Activated naive CD4-positive, alpha-beta T cell treated with anti-CD3 and anti-CD28 coated beads, Interleukin-2, amount 10 ng/mL, durations not matched to agents 7 days and 5 days (primary cell): Measurements from ENCODE around the gene UBC.

Source experiments
- CTCF ChIA-PET: fragments of 350-600 bp; sonication (Branson Sonifier 250); formaldehyde crosslinking; loops from one replicate; lab custom pipeline; 2021; ENCODE audit warnings: antibody characterized with exemption; lab: Charles Lee
- DNase-seq: peaks from one replicate; pipeline ENCODE4 v3.0.0-alpha.2; 2020
- H3K27ac Mint-ChIP-seq: one replicate; pipeline ENCODE4 v1.8.0; 2021; ENCODE audit warnings: mild to moderate bottlenecking, moderate library complexity, mixed read lengths
- H3K27me3 Mint-ChIP-seq: one replicate; pipeline ENCODE4 v1.8.0; 2021; ENCODE audit warnings: mild to moderate bottlenecking, mixed read lengths
- H3K36me3 Mint-ChIP-seq: one replicate; pipeline ENCODE4 v1.8.0; 2021; ENCODE audit warnings: mixed read lengths
- H3K4me1 Mint-ChIP-seq: one replicate; pipeline ENCODE4 v1.8.0; 2021; ENCODE audit warnings: mixed read lengths
- H3K4me3 Mint-ChIP-seq: one replicate; pipeline ENCODE4 v1.8.0; 2021; ENCODE audit warnings: mild to moderate bottlenecking, moderate library complexity, mixed read lengths
- H3K9me3 Mint-ChIP-seq: one replicate; pipeline ENCODE4 v1.8.0; 2021; ENCODE audit warnings: mixed read lengths

UBC gene

DNA sequence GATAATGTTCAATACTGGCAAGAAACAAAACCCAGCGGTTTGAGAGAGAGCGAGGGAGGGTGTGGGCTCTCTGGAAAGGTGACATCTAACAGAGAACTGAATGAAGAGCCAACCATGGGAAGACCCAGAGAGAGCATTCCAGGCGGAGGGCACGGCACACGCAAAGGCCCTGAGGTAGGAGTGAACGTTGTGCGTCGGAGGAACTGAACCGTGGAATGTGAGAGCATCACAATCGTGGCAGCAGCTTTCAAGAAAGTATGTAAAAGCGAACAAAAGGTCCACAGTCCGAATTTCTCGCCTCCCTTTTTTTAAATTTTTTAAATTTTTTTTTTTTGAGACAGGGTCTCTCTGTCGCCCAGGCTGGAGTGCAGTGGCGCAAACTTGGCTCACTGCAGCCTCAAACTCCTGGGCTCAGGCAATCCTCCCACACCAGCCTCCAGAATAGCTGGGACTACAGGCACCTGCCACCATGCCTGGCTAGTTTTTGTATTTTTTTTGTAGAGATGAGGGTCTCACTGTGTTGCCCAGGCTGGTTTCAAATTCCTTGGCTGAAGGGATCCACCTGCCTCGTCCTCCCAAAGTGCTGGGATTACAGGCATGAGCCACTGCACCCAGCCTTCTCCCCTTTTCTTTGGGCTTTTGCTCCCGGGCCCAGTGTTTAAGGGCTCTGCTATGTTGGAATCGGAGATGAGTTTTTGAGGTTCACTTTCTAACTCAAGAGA is 35.5 kb downstream of the UBC start:
- Mint-ChIP-seq H3K4me1 (peaks cover 10% of the 10 kb centered on the region), H3K4me3 (no peak overlapping the region), H3K27me3 (peaks cover 29% of the 10 kb centered on the region), H3K27ac (no peak overlapping the region), H3K36me3 (no peaks in the 10 kb centered on the region), H3K9me3 (no peaks in the 10 kb centered on the region)
- no peak for DNase-seq
- CTCF ChIA-PET: no interaction called here

DNA sequence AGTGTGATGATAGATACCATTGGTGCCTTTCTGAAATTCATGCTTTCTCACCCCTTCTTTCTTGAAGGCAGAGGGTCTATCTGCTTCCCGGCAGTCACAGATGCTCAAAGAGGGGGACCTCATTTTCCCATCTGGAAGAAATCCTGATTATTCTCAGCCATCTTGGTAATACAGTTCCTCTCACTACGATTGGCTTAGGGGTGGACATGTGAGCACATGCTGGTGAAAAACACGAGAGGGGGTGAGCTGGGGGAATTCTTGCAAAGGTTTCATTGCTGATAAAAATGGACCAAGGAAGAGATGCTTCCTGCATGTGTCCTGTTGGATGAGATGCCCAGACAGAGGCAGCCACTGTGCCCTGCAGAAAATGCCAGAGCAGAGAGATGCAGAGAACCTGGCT is 37.0 kb downstream of the UBC start:
- Mint-ChIP-seq H3K4me1 (peaks cover 10% of the 10 kb centered on the region), H3K36me3 (no peaks in the 10 kb centered on the region), H3K4me3 (no peak overlapping the region), H3K27ac (no peak overlapping the region), H3K9me3 (no peaks in the 10 kb centered on the region), H3K27me3 (peaks cover 35% of the 10 kb centered on the region)
- no peak for DNase-seq
- CTCF ChIA-PET: no interaction called here

DNA sequence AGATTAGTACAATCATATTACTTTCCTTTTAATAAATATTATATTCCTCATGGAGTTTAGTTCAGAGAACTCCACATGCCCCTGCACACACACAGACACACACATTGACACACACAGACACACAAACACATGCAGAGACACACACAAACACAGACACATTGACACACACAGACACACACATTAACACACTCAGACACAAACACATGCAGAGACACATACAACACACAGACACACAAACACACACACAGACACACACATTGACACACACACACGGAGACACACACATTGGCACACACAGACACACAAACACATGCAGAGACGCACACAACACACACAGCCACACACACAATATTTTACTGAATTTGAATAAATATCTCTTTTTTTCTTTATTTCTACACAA is 38.3 kb downstream of the UBC start:
- peaks cover 5% of the 10 kb centered on the region for H3K4me1 Mint-ChIP-seq
- H3K27me3 Mint-ChIP-seq: peaks cover 33% of the 10 kb centered on the region
- H3K36me3 Mint-ChIP-seq: no peaks in the 10 kb centered on the region
- CTCF ChIA-PET: no interaction called here
- H3K4me3 Mint-ChIP-seq: no peak overlapping the region
- no peak for DNase-seq
- no peaks in the 10 kb centered on the region for H3K9me3 Mint-ChIP-seq
- no peak overlapping the region for H3K27ac Mint-ChIP-seq

DNA sequence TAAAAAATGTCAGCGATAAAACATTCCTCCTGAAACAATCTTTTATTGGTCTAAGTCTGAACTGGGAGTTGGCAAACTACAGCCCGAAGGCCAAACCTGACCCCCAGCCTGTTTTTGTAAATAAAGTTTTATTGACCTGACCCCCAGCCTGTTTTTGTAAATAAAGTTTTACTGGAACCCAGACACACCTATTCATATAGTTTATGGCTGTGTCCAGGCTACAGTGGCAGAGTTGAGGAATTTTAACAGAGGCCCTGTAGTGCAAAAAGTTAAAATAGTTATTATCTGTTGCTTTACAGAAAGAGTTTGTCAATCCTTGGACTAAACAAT is 38.7 kb downstream of the UBC start:
- no peak for DNase-seq
- Mint-ChIP-seq H3K27ac (no peak overlapping the region), H3K36me3 (no peaks in the 10 kb centered on the region), H3K4me1 (peaks cover 1% of the 10 kb centered on the region), H3K4me3 (no peak overlapping the region), H3K9me3 (no peaks in the 10 kb centered on the region), H3K27me3 (peaks cover 33% of the 10 kb centered on the region)
- CTCF ChIA-PET: interaction anchor here (0.8 kb wide), 1 partner anchor 31 kb away, joined by 3 read pairs; no protein-coding TSS in a partner anchor

DNA sequence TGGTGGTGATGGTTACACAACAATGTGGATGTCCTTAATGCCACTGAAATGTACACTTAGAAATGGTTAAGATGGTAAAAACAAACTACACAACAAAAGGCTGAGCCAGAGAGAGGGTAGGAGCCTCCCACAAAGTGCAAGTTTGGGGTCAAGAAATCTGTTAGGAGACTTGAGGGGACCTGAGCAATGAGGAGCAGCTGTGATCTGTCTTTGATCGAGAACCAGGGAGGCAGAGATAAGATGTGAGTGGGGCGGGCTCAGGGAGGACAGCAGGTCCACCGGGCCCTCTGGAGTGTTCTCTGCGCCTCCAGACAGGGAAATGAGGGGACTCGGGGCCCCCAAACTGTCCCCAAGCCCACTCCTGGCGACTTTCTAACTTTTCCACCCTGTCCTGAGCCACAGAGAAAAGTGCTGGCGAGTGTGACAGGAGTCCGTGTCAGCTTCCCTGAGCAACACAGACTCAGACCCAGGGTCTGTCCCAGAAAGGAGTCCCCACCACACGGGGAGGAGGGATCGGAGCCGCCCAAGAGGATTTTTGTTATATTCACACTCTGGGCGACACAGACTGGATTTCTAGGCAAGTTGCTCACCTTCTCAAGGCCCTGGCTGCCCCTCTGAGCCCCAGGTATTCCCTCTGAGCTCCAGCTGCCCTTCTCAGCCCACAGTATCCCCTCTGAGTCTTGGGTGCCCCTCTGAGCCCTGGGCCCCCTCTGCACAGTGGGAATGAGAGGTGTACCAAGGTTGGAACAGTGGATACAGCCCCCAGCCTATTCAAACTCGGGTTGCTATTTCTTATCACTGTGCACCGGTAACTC is 39.3 kb downstream of the UBC start:
- H3K27me3 Mint-ChIP-seq: peaks cover 37% of the 10 kb centered on the region
- no peak overlapping the region for H3K27ac Mint-ChIP-seq
- no peaks in the 10 kb centered on the region for H3K9me3 Mint-ChIP-seq
- no peaks in the 10 kb centered on the region for H3K36me3 Mint-ChIP-seq
- CTCF ChIA-PET: interaction anchor here (0.8 kb wide), 1 partner anchor 32 kb away, joined by 3 read pairs; no protein-coding TSS in a partner anchor
- no peak overlapping the region for H3K4me3 Mint-ChIP-seq
- H3K4me1 Mint-ChIP-seq: no peaks in the 10 kb centered on the region
- no peak for DNase-seq

DNA sequence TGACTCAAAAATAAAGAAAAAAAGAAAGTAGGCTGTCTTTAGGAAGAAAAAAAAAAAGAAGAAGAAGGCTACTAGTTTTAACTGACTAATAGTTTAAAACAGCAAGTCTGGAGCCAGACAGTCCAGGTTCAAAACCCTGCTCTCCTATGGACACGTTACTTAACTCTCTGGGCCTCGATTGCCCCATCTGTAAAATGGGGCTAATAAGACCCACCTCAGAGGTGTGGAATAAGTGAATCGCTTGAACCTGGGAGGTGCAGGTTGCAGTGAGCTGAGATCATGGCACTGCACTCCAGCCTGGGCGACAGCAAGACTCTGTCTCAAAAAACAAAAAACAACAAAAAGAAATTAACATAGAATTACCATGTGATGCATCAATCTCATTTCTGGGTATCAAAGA is 40.3 kb downstream of the UBC start:
- Mint-ChIP-seq H3K36me3 (no peaks in the 10 kb centered on the region), H3K9me3 (no peaks in the 10 kb centered on the region), H3K4me1 (peaks cover 2% of the 10 kb centered on the region), H3K27me3 (peaks cover 43% of the 10 kb centered on the region), H3K4me3 (no peak overlapping the region), H3K27ac (no peak overlapping the region)
- DNase-seq: no peak
- CTCF ChIA-PET: no interaction called here

DNA sequence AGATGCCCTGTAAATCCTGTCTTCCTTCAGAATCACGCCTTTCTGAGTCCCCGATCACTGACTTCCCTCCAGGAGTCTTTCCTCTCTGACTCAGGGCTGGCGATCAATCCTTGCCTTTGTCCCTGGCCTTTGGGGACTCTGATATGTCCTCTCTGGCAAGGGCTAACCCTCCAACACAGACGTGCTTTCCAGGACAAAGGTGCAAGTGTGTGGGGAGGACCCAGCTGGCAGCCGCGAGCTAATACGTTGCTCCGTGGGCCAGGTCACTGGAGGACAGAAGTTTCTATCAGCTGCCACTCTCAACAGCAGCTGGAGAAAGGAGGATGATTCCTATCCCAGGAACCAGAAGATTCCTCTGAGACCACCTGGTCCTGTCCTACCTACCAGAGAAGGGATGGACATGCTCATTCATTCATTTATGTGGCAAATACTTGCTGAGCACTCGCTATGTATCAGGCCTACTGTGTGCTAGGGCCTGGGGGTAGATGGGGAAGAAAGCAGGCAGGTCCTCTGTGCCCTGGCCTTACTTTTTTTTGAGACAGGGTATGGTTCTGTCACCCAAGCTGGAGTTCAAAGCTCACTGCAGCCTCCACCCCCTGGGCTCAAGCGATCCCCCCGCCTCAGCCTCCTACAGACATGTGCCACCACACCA is 42.3 kb downstream of the UBC start:
- DNase-seq: no peak
- CTCF ChIA-PET: no interaction called here
- Mint-ChIP-seq H3K4me1 (peaks cover 10% of the 10 kb centered on the region), H3K27me3 (peaks cover 48% of the 10 kb centered on the region), H3K36me3 (no peaks in the 10 kb centered on the region), H3K27ac (no peak overlapping the region), H3K9me3 (no peaks in the 10 kb centered on the region), H3K4me3 (no peak overlapping the region)

DNA sequence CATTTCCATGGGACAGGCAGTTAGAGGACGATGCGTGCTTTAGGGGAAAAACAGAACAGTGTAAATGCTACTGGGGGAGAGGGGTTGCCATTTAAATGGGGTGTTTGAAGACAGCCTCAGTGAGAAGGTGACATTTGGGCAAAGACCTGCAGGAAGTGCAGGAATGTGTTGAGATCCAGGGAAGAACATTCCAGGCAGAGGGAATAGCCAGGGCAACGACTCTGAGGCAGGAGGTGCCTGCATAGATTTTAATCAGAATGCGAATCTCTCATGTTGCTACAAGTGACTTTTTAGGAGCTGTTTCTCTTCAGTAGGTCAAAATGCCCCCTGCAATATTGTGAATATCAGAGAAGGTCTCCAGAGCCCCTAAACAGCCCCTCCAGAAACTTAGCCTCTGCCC is 43.2 kb downstream of the UBC start:
- H3K9me3 Mint-ChIP-seq: no peaks in the 10 kb centered on the region
- peaks cover 53% of the 10 kb centered on the region for H3K27me3 Mint-ChIP-seq
- H3K27ac Mint-ChIP-seq: no peak overlapping the region
- DNase-seq: no peak
- CTCF ChIA-PET: no interaction called here
- peaks cover 14% of the 10 kb centered on the region for H3K4me1 Mint-ChIP-seq
- no peaks in the 10 kb centered on the region for H3K36me3 Mint-ChIP-seq
- H3K4me3 Mint-ChIP-seq: no peak overlapping the region

DNA sequence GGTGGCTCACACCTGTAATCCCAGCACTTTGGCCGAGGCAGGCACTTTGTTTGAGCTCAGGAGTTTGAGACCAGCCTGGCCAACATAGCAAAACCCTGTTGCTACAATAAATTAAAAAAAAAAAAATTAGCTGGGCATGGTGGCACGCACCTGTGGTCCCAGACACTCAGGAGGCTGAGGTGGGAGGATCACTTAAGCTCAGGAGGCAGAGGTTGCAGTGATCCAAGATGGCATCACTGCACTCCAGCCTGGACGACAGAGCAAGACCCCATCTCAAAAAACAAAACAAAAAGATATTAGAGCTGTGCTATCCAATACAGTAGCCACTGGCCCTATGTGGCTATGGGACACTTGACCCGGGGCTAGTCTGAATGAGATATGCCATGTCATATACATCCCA is 43.9 kb downstream of the UBC start:
- H3K27ac Mint-ChIP-seq: no peak overlapping the region
- CTCF ChIA-PET: no interaction called here
- H3K36me3 Mint-ChIP-seq: no peaks in the 10 kb centered on the region

DNA sequence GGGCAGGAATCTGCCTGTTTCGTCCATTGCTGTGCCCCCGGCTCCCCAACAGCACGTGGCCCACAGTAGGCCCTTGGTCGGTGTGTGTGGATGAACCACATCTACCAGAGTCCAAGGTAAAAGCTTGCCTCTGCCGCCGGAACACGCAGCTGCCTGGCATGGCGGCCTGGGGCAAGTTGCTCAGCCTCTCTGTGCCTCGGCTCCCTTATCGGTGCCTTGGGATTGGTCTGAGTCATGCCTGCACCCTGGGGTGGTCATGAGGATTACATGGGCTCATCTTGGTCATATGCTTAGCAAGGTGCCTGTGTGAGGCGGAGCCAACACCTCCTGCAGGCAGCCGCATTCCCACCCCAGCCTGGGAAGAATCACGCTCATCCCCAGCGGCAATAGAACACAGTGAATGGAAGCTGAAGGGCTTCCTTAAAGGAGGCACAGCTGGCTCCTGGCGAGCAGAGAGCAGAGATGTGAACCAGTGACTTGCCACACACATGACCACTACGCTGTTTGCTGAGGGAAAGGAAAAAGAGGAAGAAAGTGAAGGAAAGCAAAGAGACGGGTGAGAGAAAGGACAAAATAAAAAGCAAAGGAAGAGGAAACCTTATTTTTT is 45.3 kb downstream of the UBC start:
- CTCF ChIA-PET: interaction anchor here (0.6 kb wide), 1 partner anchor 233 kb away, joined by 3 read pairs; no protein-coding TSS in a partner anchor
- Mint-ChIP-seq H3K36me3 (no peaks in the 10 kb centered on the region), H3K9me3 (no peaks in the 10 kb centered on the region), H3K4me3 (no peak overlapping the region), H3K4me1 (peaks cover 18% of the 10 kb centered on the region), H3K27ac (no peak overlapping the region), H3K27me3 (peaks cover 49% of the 10 kb centered on the region)
- DNase-seq: no peak

More for the DNA sequence above, 43.9 kb downstream of the UBC start:
- Mint-ChIP-seq H3K4me1 (peaks cover 14% of the 10 kb centered on the region), H3K4me3 (no peak overlapping the region), H3K9me3 (no peaks in the 10 kb centered on the region), H3K27me3 (peaks cover 57% of the 10 kb centered on the region)
- DNase-seq: no peak

DNA sequence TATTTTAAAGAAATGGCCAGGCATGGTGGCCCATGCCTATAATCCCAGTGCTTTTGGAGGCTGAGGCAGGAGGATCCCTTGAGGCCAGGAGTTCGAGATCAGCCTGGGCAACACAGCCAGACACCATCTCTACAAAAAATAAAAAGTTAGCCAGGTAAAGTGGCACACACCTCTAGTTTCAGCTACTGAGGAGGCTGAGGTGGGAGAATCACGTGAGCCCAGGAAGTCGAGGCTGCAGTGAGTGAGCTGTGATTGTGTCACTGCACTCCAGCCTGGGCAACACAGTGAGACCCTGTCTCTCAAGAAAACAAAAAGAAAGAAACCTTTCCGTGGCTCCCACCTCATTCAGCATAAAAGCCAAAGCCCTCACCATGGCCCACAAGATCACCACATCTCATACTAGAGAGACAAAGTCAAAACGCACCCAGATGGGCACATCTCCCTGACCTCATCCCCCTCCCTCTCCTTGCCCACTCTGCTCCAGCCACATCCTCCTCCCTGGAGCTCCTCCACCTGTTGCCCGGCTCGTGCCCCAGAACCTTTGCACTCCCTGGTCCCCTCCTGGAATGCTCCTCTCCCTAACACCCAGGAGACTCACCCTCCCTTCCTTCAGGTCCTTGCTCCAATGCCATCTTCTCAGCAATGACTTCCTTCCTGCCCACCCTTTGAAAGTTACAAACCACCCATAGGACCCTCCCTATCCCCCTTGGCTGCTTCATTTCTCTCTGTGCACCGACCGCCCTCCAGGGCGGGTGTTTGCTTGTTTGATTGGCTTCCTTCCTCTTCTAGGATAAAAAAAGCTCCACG is 46.0 kb downstream of the UBC start:
- Mint-ChIP-seq H3K36me3 (no peaks in the 10 kb centered on the region), H3K27me3 (peaks cover 42% of the 10 kb centered on the region), H3K27ac (no peak overlapping the region), H3K9me3 (no peaks in the 10 kb centered on the region), H3K4me3 (no peak overlapping the region), H3K4me1 (peaks cover 21% of the 10 kb centered on the region)
- CTCF ChIA-PET: no interaction called here
- no peak for DNase-seq

DNA sequence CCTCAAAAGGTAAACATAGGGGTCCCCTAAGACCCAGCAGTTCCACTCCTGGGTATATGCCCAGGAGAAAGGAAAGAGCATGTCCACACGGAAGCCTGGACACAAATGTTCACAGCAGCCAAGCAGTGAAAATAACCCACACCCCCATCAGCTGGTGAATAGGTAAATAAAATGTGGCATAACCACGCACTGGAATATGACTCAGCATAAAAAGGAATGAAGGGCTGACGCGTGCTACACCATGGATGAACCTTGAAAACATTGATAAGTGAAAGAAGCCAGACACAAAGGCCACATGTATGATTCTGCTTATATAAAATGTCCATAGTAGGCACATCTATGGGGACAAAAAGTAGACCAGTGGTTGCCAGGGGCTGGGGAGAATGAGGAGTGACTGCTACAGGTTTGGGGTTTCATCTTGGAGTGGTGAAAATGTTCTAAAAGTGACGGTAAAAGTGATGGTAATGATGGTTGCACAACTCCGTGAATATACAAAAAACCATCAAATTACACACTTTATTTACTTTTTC is 47.0 kb downstream of the UBC start:
- no peak overlapping the region for H3K4me3 Mint-ChIP-seq
- peaks cover 46% of the 10 kb centered on the region for H3K27me3 Mint-ChIP-seq
- CTCF ChIA-PET: no interaction called here
- no peak for DNase-seq
- no peaks in the 10 kb centered on the region for H3K36me3 Mint-ChIP-seq
- peaks cover 27% of the 10 kb centered on the region for H3K4me1 Mint-ChIP-seq
- no peaks in the 10 kb centered on the region for H3K9me3 Mint-ChIP-seq
- no peak overlapping the region for H3K27ac Mint-ChIP-seq

DNA sequence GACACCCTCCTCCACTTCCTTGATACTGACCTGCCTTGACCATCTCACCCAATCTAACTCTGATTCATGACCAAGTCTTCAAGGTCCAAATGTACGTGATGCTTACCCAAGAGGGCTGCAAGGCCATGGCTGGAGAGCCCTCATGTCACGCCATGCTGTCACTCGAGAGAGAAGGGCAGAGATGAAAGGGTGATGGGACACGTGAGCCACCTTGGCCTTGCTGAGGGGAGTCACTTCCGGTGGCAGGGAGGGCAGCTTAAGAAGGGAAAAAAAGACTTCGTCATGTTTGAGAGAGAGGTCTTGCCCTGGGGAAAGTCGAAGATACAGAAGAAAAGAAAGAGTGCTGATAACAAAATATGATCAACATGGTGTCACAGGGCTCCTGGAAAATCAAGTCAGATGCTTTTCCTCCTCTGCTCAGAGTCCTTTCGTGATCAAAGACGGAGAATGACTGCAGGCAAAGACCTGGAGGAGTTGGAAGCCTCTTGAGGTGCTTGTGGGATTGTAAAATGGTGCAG is 47.5 kb downstream of the UBC start:
- CTCF ChIA-PET: no interaction called here
- peaks cover 30% of the 10 kb centered on the region for H3K4me1 Mint-ChIP-seq
- peaks cover 50% of the 10 kb centered on the region for H3K27me3 Mint-ChIP-seq
- DNase-seq: no peak
- H3K27ac Mint-ChIP-seq: no peak overlapping the region
- no peak overlapping the region for H3K4me3 Mint-ChIP-seq
- H3K9me3 Mint-ChIP-seq: no peaks in the 10 kb centered on the region
- no peaks in the 10 kb centered on the region for H3K36me3 Mint-ChIP-seq
